Liver (tissue), 3 donors: ENCODE measurements around the gene CACNB1.

Experiments
- EGR1 ChIP-seq, 2 donors: IDR thresholded peaks; 2 replicates each; pipeline ENCODE4 v1.6.1; 2016 to 2018; ENCODE audit warnings: antibody characterized with exemption in 2 of 2, low read depth in 2 of 2
- FOXA1 ChIP-seq: IDR thresholded peaks from 2 replicates; pipeline ENCODE4 v1.6.1; 2016; ENCODE audit warnings: antibody characterized with exemption
- GABPA ChIP-seq, 2 donors: IDR thresholded peaks in 1 of 2; conservative IDR thresholded peaks in 1 of 2; 2 replicates each; pipeline ENCODE4 v1.6.1; 2016; ENCODE audit warnings: antibody characterized with exemption in 2 of 2, mild to moderate bottlenecking in 1 of 2, moderate library complexity in 1 of 2
- HNF4A ChIP-seq, 2 donors: conservative IDR thresholded peaks; 2 replicates each; pipeline ENCODE4 v1.6.1; 2016; ENCODE audit warnings: antibody characterized with exemption in 2 of 2, mild to moderate bottlenecking in 2 of 2
- JUND ChIP-seq, 2 donors: IDR thresholded peaks; 2 replicates each; pipeline ENCODE4 v1.6.1; 2016; ENCODE audit warnings: antibody characterized with exemption in 2 of 2
- MAX ChIP-seq: IDR thresholded peaks from 2 replicates; pipeline ENCODE4 v1.6.1; 2016; ENCODE audit warnings: antibody characterized with exemption
- NR2F2 ChIP-seq: IDR thresholded peaks from 2 replicates; pipeline ENCODE4 v1.6.1; 2016; ENCODE audit warnings: antibody characterized with exemption
- RAD21 ChIP-seq, 2 donors: IDR thresholded peaks; 2 replicates each; pipeline ENCODE4 v1.6.1; 2016; ENCODE audit warnings: antibody characterized with exemption in 2 of 2, mild to moderate bottlenecking in 2 of 2
- REST ChIP-seq: IDR thresholded peaks from 2 replicates; pipeline ENCODE4 v1.6.1; 2016; ENCODE audit warnings: antibody characterized with exemption, mild to moderate bottlenecking
- RXRA ChIP-seq, 2 donors: IDR thresholded peaks; 2 replicates each; pipeline ENCODE4 v1.6.1; 2017 to 2018; ENCODE audit warnings: antibody characterized with exemption in 2 of 2, mild to moderate bottlenecking in 1 of 2
- SP1 ChIP-seq: IDR thresholded peaks from 2 replicates; pipeline ENCODE4 v1.6.1; 2018; ENCODE audit warnings: antibody characterized with exemption, mild to moderate bottlenecking
- YY1 ChIP-seq: IDR thresholded peaks from 2 replicates; pipeline ENCODE4 v1.6.1; 2016; ENCODE audit warnings: antibody characterized with exemption, mild to moderate bottlenecking
- ZBTB33 ChIP-seq: IDR thresholded peaks from 2 replicates; pipeline ENCODE4 v1.6.1; 2016; ENCODE audit warnings: antibody characterized with exemption
- TF ChIP-seq, protein P1 (sequence below): fragments of 150-350 bp; IDR thresholded peaks from 2 replicates; pipeline ENCODE4 v1.5.1; 2017; ENCODE audit warnings: improper control_type of control experiment, low read depth, low read length; ENCODE audit not compliant: missing input control
- donor health status: healthy.
- donor health status: healthy.

- TF ChIP-seq, protein P1, sequence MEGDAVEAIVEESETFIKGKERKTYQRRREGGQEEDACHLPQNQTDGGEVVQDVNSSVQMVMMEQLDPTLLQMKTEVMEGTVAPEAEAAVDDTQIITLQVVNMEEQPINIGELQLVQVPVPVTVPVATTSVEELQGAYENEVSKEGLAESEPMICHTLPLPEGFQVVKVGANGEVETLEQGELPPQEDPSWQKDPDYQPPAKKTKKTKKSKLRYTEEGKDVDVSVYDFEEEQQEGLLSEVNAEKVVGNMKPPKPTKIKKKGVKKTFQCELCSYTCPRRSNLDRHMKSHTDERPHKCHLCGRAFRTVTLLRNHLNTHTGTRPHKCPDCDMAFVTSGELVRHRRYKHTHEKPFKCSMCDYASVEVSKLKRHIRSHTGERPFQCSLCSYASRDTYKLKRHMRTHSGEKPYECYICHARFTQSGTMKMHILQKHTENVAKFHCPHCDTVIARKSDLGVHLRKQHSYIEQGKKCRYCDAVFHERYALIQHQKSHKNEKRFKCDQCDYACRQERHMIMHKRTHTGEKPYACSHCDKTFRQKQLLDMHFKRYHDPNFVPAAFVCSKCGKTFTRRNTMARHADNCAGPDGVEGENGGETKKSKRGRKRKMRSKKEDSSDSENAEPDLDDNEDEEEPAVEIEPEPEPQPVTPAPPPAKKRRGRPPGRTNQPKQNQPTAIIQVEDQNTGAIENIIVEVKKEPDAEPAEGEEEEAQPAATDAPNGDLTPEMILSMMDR = no peak
- no peak for TF ChIP-seq HNF4A (conservative IDR thresholded peaks at IDR 0.05)
- TF ChIP-seq ZBTB33 = no peak
- TF ChIP-seq SP1 = no peak
- TF ChIP-seq GABPA (IDR thresholded peaks at IDR 0.05 in 1 of 2, conservative IDR thresholded peaks at IDR 0.05 in 1 of 2) = no peak
- no peak for TF ChIP-seq MAX
- no peak for TF ChIP-seq REST
- TF ChIP-seq NR2F2 = no peak
- TF ChIP-seq JUND (IDR thresholded peaks at IDR 0.05) = no peak
- TF ChIP-seq YY1 = no peak
- no peak for TF ChIP-seq FOXA1
- no peak for TF ChIP-seq EGR1 (IDR thresholded peaks at IDR 0.05; ENCODE audit: low read depth in 2 of 2)
- TF ChIP-seq RAD21 (IDR thresholded peaks at IDR 0.05) = no peak
- no peak for TF ChIP-seq RXRA (IDR thresholded peaks at IDR 0.05)
Measured at GRCh38 chr17:39225308-39225958, 28.0 kb upstream of the CACNB1 start, which contains the start of gene STAC2.
